Brain microvascular endothelial cell (primary cell): Measurements from ENCODE around the gene DKK3.

Experiments
- DNase-seq: peaks from one replicate; pipeline ENCODE4 v3.0.0-alpha.2; 2020
- H3K27ac ChIP-seq: fragments of 250-450 bp; sonication (Bioruptor Pico); 2 replicates; pipeline ENCODE4 v1.5.1; 2020; ENCODE audit warnings: mild to moderate bottlenecking, moderate library complexity
- H3K27me3 ChIP-seq: fragments of 250-450 bp; sonication (Bioruptor Pico); replicated peaks from 2 replicates; pipeline ENCODE4 v1.5.1; 2020; ENCODE audit warnings: mild to moderate bottlenecking
- H3K36me3 ChIP-seq: fragments of 250-450 bp; sonication (Bioruptor Pico); replicated peaks from 2 replicates; pipeline ENCODE4 v1.5.1; 2020; ENCODE audit warnings: mild to moderate bottlenecking
- H3K4me3 ChIP-seq: 2 replicates; pipeline ENCODE4 v1.5.1; 2011; ENCODE audit warnings: low read depth, mild to moderate bottlenecking, control low read depth, low read length, moderate library complexity
- CTCF ChIP-seq: IDR thresholded peaks from 2 replicates; pipeline ENCODE4 v1.5.1; 2011; ENCODE audit warnings: low read depth, mild to moderate bottlenecking, moderate library complexity, low read length, control low read depth, inconsistent platforms; ENCODE audit errors: missing control alignments
- in situ Hi-C: cut with HindIII; loops from 2 replicates; pipeline ENCODE4 v1.10.0; 2017; ENCODE audit warnings: low sequenced_read_pairs, low pct_ligation_motif_present

The DKK3 gene

GRCh38 chr11:12003815-12004214, 4.6 kb downstream of the DKK3 start:
- no peak overlapping the region for H3K4me3 ChIP-seq
- H3K27ac ChIP-seq = no peak overlapping the region
- in situ Hi-C loops = no loop called here
- DNase-seq = no peak
- H3K27me3 ChIP-seq = no peaks in the 10 kb centered on the region
- H3K36me3 ChIP-seq = peaks cover 3% of the 10 kb centered on the region
- TF ChIP-seq CTCF = no peak

GRCh38 chr11:12003336-12003735, 5.1 kb downstream of the DKK3 start:
- no peak overlapping the region for H3K4me3 ChIP-seq
- no peaks in the 10 kb centered on the region for H3K27me3 ChIP-seq
- in situ Hi-C loops = no loop called here
- H3K27ac ChIP-seq = no peak overlapping the region
- no peak for TF ChIP-seq CTCF
- DNase-seq = no peak
- peaks cover 3% of the 10 kb centered on the region for H3K36me3 ChIP-seq

- in situ Hi-C loops = no loop called here
- no peaks in the 10 kb centered on the region for H3K27me3 ChIP-seq
- H3K4me3 ChIP-seq = no peak overlapping the region
- DNase-seq = no peak
- no peak overlapping the region for H3K27ac ChIP-seq
- TF ChIP-seq CTCF = no peak
- peaks cover 6% of the 10 kb centered on the region for H3K36me3 ChIP-seq
Observed at GRCh38 chr11:12001186-12001585, 7.2 kb downstream of the DKK3 start.

GRCh38 chr11:11998091-11998781, 10.2 kb downstream of the DKK3 start:
- Histone ChIP-seq H3K36me3 (peaks cover 6% of the 10 kb centered on the region), H3K4me3 (peak overlapping the region; percentile 41), H3K27ac (peak overlapping the region; percentile 78), H3K27me3 (no peaks in the 10 kb centered on the region)
- no peak for TF ChIP-seq CTCF
- in situ Hi-C loops = no loop called here
- DNase-seq = peak; percentile 83

- H3K4me3 ChIP-seq = no peak overlapping the region
- no peaks in the 10 kb centered on the region for H3K27me3 ChIP-seq
- H3K36me3 ChIP-seq = peaks cover 6% of the 10 kb centered on the region
- TF ChIP-seq CTCF = no peak
- H3K27ac ChIP-seq = no peak overlapping the region
- no peak for DNase-seq
- in situ Hi-C loops = no loop called here
Observed at GRCh38 chr11:11997049-11997322, 11.4 kb downstream of the DKK3 start.
